C4-2B (cell line): ENCODE measurements around the gene LYSMD4.

Experiments
- CTCF ChIP-seq: fragments of 450-650 bp; conservative IDR thresholded peaks from 2 replicates; pipeline ENCODE4 v1.5.1; 2017; ENCODE audit warnings: mild to moderate bottlenecking
- ZFX ChIP-seq: fragments of 450-650 bp; IDR thresholded peaks from 2 replicates; pipeline ENCODE4 v1.6.1; 2017

DNA sequence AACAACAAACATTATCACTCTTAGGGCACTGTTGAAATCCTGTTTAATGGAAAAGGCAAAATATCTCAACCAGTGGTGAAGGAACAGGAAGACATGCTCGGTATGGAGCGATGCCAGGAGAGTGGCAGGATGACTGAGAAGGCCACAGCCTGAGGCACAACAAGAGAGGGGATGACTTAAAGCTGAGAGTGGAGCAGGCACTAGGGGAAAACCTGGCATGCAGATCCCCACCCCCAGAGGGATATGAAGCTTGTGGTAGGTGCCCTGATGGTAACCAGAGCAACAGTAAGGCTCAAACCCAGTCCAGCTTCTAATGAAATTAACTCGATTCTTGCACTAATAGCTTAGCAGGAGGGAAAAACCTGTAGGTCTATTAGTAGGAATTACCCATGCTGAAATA lies 40.4 kb downstream of the LYSMD4 start:
- TF ChIP-seq CTCF (no peak), ZFX (no peak)
